Measurements from ENCODE around the gene GPATCH2L.

GPATCH2L gene

GRCh38 chr14:76186308-76187027 lies 34.7 kb downstream of the GPATCH2L start:
- TF ChIP-seq CTCF (conservative IDR thresholded peaks at IDR 0.05): no peak
- TF ChIP-seq ZFX (IDR thresholded peaks at IDR 0.05): no peak
- no peak overlapping the region for H3K27ac ChIP-seq

GRCh38 chr14:76191297-76191696 lies 39.6 kb downstream of the GPATCH2L start:
- TF ChIP-seq CTCF (conservative IDR thresholded peaks at IDR 0.05) (no peak), ZFX (IDR thresholded peaks at IDR 0.05) (no peak)
- H3K27ac ChIP-seq: no peak overlapping the region

GRCh38 chr14:76193696-76194095 lies 42.0 kb downstream of the GPATCH2L start:
- no peak for TF ChIP-seq ZFX (IDR thresholded peaks at IDR 0.05)
- TF ChIP-seq CTCF (conservative IDR thresholded peaks at IDR 0.05): no peak
- no peak overlapping the region for H3K27ac ChIP-seq

GRCh38 chr14:76194327-76194726 lies 42.6 kb downstream of the GPATCH2L start:
- TF ChIP-seq ZFX (IDR thresholded peaks at IDR 0.05) (no peak), CTCF (conservative IDR thresholded peaks at IDR 0.05) (no peak)
- H3K27ac ChIP-seq: no peak overlapping the region

GRCh38 chr14:76195003-76195402 lies 43.3 kb downstream of the GPATCH2L start:
- no peak overlapping the region for H3K27ac ChIP-seq
- TF ChIP-seq CTCF (conservative IDR thresholded peaks at IDR 0.05) (no peak), ZFX (IDR thresholded peaks at IDR 0.05) (no peak)

GRCh38 chr14:76196980-76197695 lies 45.4 kb downstream of the GPATCH2L start:
- TF ChIP-seq ZFX (IDR thresholded peaks at IDR 0.05): no peak
- no peak for TF ChIP-seq CTCF (conservative IDR thresholded peaks at IDR 0.05)
- no peak overlapping the region for H3K27ac ChIP-seq

- H3K27ac ChIP-seq: no peak overlapping the region
These were observed 49.4 kb downstream of the GPATCH2L start for GRCh38 chr14:76201162-76201561.

More at GRCh38 chr14:76201162-76201561, 49.4 kb downstream of the GPATCH2L start:
- no peak for TF ChIP-seq CTCF (conservative IDR thresholded peaks at IDR 0.05)
- TF ChIP-seq ZFX (IDR thresholded peaks at IDR 0.05): no peak
